Measurements from ENCODE around the gene IL1RN. TPM values are rescaled to one million over a fixed set of nuclear protein-coding genes. Genes with fewer than 3 reads are reported as not detected.

Gene IL1RN
- total and polyA plus RNA-seq, 2 of the 13 experiments (the other 11 are each of a cell fraction or from before 2014, with no cell fraction given): 21.2 to 101 TPM

GRCh38 chr2:113167115-113167932 is 39.9 kb downstream of the IL1RN start (continued):
- TF ChIP-seq ZBTB7B (CRISPR knock-in tag; IDR thresholded peaks at IDR 0.05): peak; percentile 67
- TF ChIP-seq, protein P1, sequence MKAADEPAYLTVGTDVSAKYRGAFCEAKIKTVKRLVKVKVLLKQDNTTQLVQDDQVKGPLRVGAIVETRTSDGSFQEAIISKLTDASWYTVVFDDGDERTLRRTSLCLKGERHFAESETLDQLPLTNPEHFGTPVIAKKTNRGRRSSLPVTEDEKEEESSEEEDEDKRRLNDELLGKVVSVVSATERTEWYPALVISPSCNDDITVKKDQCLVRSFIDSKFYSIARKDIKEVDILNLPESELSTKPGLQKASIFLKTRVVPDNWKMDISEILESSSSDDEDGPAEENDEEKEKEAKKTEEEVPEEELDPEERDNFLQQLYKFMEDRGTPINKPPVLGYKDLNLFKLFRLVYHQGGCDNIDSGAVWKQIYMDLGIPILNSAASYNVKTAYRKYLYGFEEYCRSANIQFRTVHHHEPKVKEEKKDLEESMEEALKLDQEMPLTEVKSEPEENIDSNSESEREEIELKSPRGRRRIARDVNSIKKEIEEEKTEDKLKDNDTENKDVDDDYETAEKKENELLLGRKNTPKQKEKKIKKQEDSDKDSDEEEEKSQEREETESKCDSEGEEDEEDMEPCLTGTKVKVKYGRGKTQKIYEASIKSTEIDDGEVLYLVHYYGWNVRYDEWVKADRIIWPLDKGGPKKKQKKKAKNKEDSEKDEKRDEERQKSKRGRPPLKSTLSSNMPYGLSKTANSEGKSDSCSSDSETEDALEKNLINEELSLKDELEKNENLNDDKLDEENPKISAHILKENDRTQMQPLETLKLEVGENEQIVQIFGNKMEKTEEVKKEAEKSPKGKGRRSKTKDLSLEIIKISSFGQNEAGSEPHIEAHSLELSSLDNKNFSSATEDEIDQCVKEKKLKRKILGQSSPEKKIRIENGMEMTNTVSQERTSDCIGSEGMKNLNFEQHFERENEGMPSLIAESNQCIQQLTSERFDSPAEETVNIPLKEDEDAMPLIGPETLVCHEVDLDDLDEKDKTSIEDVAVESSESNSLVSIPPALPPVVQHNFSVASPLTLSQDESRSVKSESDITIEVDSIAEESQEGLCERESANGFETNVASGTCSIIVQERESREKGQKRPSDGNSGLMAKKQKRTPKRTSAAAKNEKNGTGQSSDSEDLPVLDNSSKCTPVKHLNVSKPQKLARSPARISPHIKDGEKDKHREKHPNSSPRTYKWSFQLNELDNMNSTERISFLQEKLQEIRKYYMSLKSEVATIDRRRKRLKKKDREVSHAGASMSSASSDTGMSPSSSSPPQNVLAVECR (CRISPR knock-in tag; IDR thresholded peaks at IDR 0.05; ENCODE audit: borderline replicate concordance): peak; percentile 92; the same call in 1 of the 2 replicates
- TF ChIP-seq PRDM10 (CRISPR knock-in tag; IDR thresholded peaks at IDR 0.05; ENCODE audit: low read depth): peak; percentile 86
- no peak for TF ChIP-seq ZNF75D (CRISPR knock-in tag; IDR thresholded peaks at IDR 0.05; ENCODE audit: borderline replicate concordance)
- no peak for TF ChIP-seq RBM22 (optimal IDR thresholded peaks at IDR 0.05; ENCODE audit: low read length)
- no peak for TF ChIP-seq ZNF496 (CRISPR knock-in tag; IDR thresholded peaks at IDR 0.05; ENCODE audit: insufficient replicate concordance)
- peak; percentile 87 for TF ChIP-seq CREB1 (IDR thresholded peaks at IDR 0.05)
- TF ChIP-seq CREB1 (CRISPR knock-in tag; IDR thresholded peaks at IDR 0.05): peak; percentile 90
- TF ChIP-seq RFXAP (CRISPR knock-in tag; IDR thresholded peaks at IDR 0.05; ENCODE audit: borderline replicate concordance): peak; percentile 96; the same call in 1 of the 2 replicates
- TF ChIP-seq SSRP1 (CRISPR knock-in tag; IDR thresholded peaks at IDR 0.05): no peak; the same call in 1 of the 2 replicates
- TF ChIP-seq HIVEP1 (CRISPR knock-in tag; IDR thresholded peaks at IDR 0.05): peak; percentile 90
- peak in 1 of 2 experiments; percentile 81; a peak in 2 of 4 replicates for TF ChIP-seq ATF4 (CRISPR knock-in tag; IDR thresholded peaks at IDR 0.05)
- peak; percentile 94 for TF ChIP-seq SP5 (CRISPR knock-in tag; IDR thresholded peaks at IDR 0.05; ENCODE audit: borderline replicate concordance, low read depth)
- TF ChIP-seq ZNF484 (CRISPR knock-in tag; IDR thresholded peaks at IDR 0.05; ENCODE audit: borderline replicate concordance, low read depth): peak; percentile 80; the same call in 1 of the 2 replicates
- TF ChIP-seq RNF219 (CRISPR knock-in tag; IDR thresholded peaks at IDR 0.05): no peak
- peak; percentile 89 to 93 for TF ChIP-seq POLR2A (IDR thresholded peaks at IDR 0.05; ENCODE audit: insufficient read depth in 1 of 2, low read depth in 2 of 2, low read length in 2 of 2)
- no peak for TF ChIP-seq EZH2 (conservative IDR thresholded peaks at IDR 0.05; ENCODE audit: low read depth, low read length)
- peak; percentile 78; the same call in 1 of the 2 replicates for TF ChIP-seq ZBTB3 (CRISPR knock-in tag; IDR thresholded peaks at IDR 0.05; ENCODE audit: borderline replicate concordance, low read depth)
